Stimulated activated naive B cell treated with anti-CD40 and anti-IgM and Interleukin-4, amounts not matched to agents 10 μg/mL and 1 μg/mL and 100 μg/mL, for 72 hours (primary cell): ENCODE data around the gene KIF6.

ENCODE experiments used
- ATAC-seq, 2 donors: fragments of 150-1000 bp; cut with Tn5 transposase; replicated peaks; 2 replicates each; pipeline ENCODE4 v1.10.0; 2021; ENCODE audit warnings: moderate library complexity in 1 of 2
- DNase-seq: peaks from one replicate; pipeline ENCODE4 v3.0.0; 2021
- H3K27ac Mint-ChIP-seq: one replicate; pipeline ENCODE4 v1.8.0; 2022; ENCODE audit warnings: mild to moderate bottlenecking, mixed read lengths
- H3K27me3 Mint-ChIP-seq, 2 donors: one replicate each; pipeline ENCODE4 v1.8.0; 2022; ENCODE audit warnings: mixed read lengths in 2 of 2
- H3K36me3 Mint-ChIP-seq, 2 donors: one replicate each; pipeline ENCODE4 v1.8.0; 2022; ENCODE audit warnings: mixed read lengths in 2 of 2, mild to moderate bottlenecking in 1 of 2
- H3K4me1 Mint-ChIP-seq, 2 donors: one replicate each; pipeline ENCODE4 v1.8.0; 2022; ENCODE audit warnings: mixed read lengths in 2 of 2, mild to moderate bottlenecking in 1 of 2
- H3K4me3 Mint-ChIP-seq, 2 donors: one replicate each; pipeline ENCODE4 v1.8.0; 2022; ENCODE audit warnings: mild to moderate bottlenecking in 2 of 2, mixed read lengths in 2 of 2, moderate library complexity in 1 of 2
- H3K9me3 Mint-ChIP-seq, 2 donors: one replicate each; pipeline ENCODE4 v1.8.0; 2022; ENCODE audit warnings: mixed read lengths in 2 of 2, mild to moderate bottlenecking in 1 of 2

KIF6 gene

GRCh38 chr6:39280247-39280731 lies 444.9 kb downstream of the KIF6 start:
- no peak for ATAC-seq
- no peaks in the 10 kb centered on the region for H3K36me3 Mint-ChIP-seq
- no peak overlapping the region for H3K4me3 Mint-ChIP-seq
- H3K27me3 Mint-ChIP-seq, result peaks cover 32 to 68% of the 10 kb centered on the region in 2 donors
- DNase-seq, result no peak
- H3K4me1 Mint-ChIP-seq, result peaks cover 0 to 4% of the 10 kb centered on the region in 2 donors
- H3K27ac Mint-ChIP-seq, result no peak overlapping the region
- peaks cover 0 to 3% of the 10 kb centered on the region in 2 donors for H3K9me3 Mint-ChIP-seq
